Measurements from ENCODE around the gene PLXNA2. TPM values are rescaled to one million over a fixed set of nuclear protein-coding genes. Genes with fewer than 3 reads are reported as not detected.

PLXNA2 gene
- total RNA-seq, 4 donors from 2014 or later = 26.9 to 54.0 (median 46.1) TPM

GRCh38 chr1:208121813-208122364 is 122.3 kb downstream of the PLXNA2 start:
- no peak overlapping the region for H3K27ac ChIP-seq
- WGBS, 2 donors = 80 to 87% methylated on average over 3 of the region's 3 CpGs
- TF ChIP-seq CTCF (IDR thresholded peaks at IDR 0.05) (no peak), POLR2A (IDR thresholded peaks at IDR 0.05) (no peak)
- intact Hi-C loops (cut with DNase I) = loop anchor here (10.0 kb wide), 1 partner anchor 123 kb away; the partner anchor contains the start of gene PLXNA2
- no peaks in the 10 kb centered on the region for H3K4me1 ChIP-seq
- no peaks in the 10 kb centered on the region for H3K9me3 ChIP-seq
- H3K4me3 ChIP-seq = no peak overlapping the region
- no peaks in the 10 kb centered on the region for H3K27me3 ChIP-seq
- peaks cover 0 to 52% (median 0%) of the 10 kb centered on the region in 3 donors for H3K36me3 ChIP-seq
- no peak for DNase-seq

- TF ChIP-seq CTCF (IDR thresholded peaks at IDR 0.05) (no peak), POLR2A (IDR thresholded peaks at IDR 0.05) (no peak)
- no peak overlapping the region for H3K27ac ChIP-seq
- H3K4me3 ChIP-seq = no peak overlapping the region
- intact Hi-C loops (cut with DNase I) = loop anchor here (10.0 kb wide), 1 partner anchor 124 kb away; the partner anchor contains the start of gene PLXNA2
- DNase-seq = no peak
- no peaks in the 10 kb centered on the region for H3K27me3 ChIP-seq
- peaks cover 0 to 50% (median 0%) of the 10 kb centered on the region in 3 donors for H3K36me3 ChIP-seq
- no peaks in the 10 kb centered on the region for H3K9me3 ChIP-seq
- 89 to 100% methylated on average over 1 to 2 of the region's 2 CpGs for WGBS, 2 donors
- no peaks in the 10 kb centered on the region for H3K4me1 ChIP-seq
Observed at GRCh38 chr1:208120431-208120790, 123.8 kb downstream of the PLXNA2 start.

GRCh38 chr1:208118841-208119606 is 125.2 kb downstream of the PLXNA2 start:
- Histone ChIP-seq H3K9me3 (no peaks in the 10 kb centered on the region), H3K36me3 (peaks cover 0 to 55% (median 0%) of the 10 kb centered on the region in 3 donors), H3K27ac (no peak overlapping the region), H3K4me3 (no peak overlapping the region), H3K4me1 (no peaks in the 10 kb centered on the region), H3K27me3 (no peaks in the 10 kb centered on the region)
- intact Hi-C loops (cut with DNase I) = no loop called here
- no peak for TF ChIP-seq POLR2A (IDR thresholded peaks at IDR 0.05)
- TF ChIP-seq CTCF (IDR thresholded peaks at IDR 0.05) = no peak
- DNase-seq = no peak
- WGBS, 2 donors = 86% methylated on average over 11 to 12 of the region's 12 CpGs

GRCh38 chr1:208118306-208118705 is 125.9 kb downstream of the PLXNA2 start:
- no peak for TF ChIP-seq CTCF (IDR thresholded peaks at IDR 0.05)
- no peak for TF ChIP-seq POLR2A (IDR thresholded peaks at IDR 0.05)
- Histone ChIP-seq H3K4me3 (no peak overlapping the region), H3K27me3 (no peaks in the 10 kb centered on the region), H3K9me3 (no peaks in the 10 kb centered on the region), H3K36me3 (peaks cover 0 to 61% (median 0%) of the 10 kb centered on the region in 3 donors), H3K27ac (no peak overlapping the region), H3K4me1 (no peaks in the 10 kb centered on the region)
- intact Hi-C loops (cut with DNase I) = no loop called here
- no peak for DNase-seq
- WGBS, 2 donors = 67 to 70% methylated on average over 3 to 5 of the region's 5 CpGs

- no peak for DNase-seq
- Histone ChIP-seq H3K27ac (no peak overlapping the region), H3K9me3 (no peaks in the 10 kb centered on the region), H3K4me3 (no peak overlapping the region), H3K27me3 (no peaks in the 10 kb centered on the region), H3K36me3 (peaks cover 0 to 61% (median 0%) of the 10 kb centered on the region in 3 donors), H3K4me1 (no peaks in the 10 kb centered on the region)
- WGBS, 2 donors = 66 to 84% methylated on average over 4 of the region's 4 CpGs
- TF ChIP-seq POLR2A (IDR thresholded peaks at IDR 0.05) (no peak), CTCF (IDR thresholded peaks at IDR 0.05) (no peak)
- intact Hi-C loops (cut with DNase I) = no loop called here
Observed at GRCh38 chr1:208117826-208118225, 126.4 kb downstream of the PLXNA2 start.

Data from esophagus squamous epithelium (tissue), 5 donors.